ENCODE measurements around the gene CDC14B.

Gene CDC14B

DNA sequence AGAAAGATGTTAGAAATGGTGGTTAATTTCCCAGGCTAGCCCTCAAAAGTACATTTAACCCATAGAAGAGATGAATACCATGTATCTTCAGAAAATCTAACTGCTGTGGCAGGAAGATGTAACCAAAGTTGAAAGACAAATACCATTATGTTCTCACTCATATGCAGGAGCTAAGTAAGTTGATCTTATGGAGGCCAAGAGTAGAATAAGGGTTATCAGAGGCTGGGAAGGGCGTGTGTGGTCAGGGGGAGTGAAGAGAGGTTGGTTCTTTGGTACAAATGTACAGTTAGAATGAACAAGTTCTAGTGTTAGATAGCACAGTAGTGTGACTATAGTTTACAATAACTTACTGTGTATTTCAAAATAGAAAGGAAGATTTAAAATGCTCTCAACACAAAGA lies 61.7 kb downstream of the CDC14B start:
- in situ Hi-C loops (cut with MboI; ENCODE audit: low sequenced_read_pairs, unreplicated experiment), result no loop called here
- TF ChIP-seq, protein P1, sequence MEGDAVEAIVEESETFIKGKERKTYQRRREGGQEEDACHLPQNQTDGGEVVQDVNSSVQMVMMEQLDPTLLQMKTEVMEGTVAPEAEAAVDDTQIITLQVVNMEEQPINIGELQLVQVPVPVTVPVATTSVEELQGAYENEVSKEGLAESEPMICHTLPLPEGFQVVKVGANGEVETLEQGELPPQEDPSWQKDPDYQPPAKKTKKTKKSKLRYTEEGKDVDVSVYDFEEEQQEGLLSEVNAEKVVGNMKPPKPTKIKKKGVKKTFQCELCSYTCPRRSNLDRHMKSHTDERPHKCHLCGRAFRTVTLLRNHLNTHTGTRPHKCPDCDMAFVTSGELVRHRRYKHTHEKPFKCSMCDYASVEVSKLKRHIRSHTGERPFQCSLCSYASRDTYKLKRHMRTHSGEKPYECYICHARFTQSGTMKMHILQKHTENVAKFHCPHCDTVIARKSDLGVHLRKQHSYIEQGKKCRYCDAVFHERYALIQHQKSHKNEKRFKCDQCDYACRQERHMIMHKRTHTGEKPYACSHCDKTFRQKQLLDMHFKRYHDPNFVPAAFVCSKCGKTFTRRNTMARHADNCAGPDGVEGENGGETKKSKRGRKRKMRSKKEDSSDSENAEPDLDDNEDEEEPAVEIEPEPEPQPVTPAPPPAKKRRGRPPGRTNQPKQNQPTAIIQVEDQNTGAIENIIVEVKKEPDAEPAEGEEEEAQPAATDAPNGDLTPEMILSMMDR (IDR thresholded peaks at IDR 0.05; ENCODE audit: borderline replicate concordance, control extremely low read depth, extremely low read depth, insufficient read depth, missing control alignments), result no peak
- DNase-seq (ENCODE audit: low spot score), result no peak

DNA sequence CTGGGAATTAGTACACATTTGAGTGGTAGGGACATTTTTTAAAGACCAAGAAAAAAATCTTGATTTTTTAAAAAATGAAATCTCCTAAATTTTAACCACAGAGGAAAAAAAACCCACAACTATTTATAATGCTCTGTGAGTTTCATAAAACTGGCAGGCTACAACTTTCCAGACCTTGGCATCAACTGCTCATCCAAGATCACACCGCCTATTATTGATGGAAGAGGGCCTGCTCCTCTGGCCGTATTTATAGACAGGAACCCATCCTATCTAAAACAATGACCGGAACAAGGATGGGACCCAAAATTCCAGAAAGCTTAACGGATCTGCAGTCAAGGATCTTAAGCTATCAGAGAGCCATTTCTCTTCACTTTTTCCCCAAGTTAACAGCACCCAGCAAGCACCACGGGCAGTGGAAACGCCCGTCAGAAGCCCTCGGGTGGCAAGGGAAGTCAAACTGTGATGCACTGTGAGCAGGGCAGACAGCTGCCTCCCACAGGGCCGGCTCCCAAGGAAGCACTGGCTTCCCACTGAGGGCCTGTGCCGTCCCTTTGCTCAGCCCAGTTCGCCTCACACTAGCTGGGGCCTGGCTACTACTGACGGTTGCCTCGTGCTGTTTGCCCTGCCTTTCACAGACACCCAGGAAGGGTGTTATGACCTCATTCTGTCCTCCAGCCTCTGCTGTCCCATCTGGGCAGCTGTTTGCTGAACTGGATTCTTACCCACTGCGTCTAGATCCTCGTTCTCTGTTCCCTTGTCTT lies 62.8 kb downstream of the CDC14B start:
- no peak for DNase-seq (ENCODE audit: low spot score)
- TF ChIP-seq, protein P1 (IDR thresholded peaks at IDR 0.05; ENCODE audit: borderline replicate concordance, control extremely low read depth, extremely low read depth, insufficient read depth, missing control alignments), result no peak
- in situ Hi-C loops (cut with MboI; ENCODE audit: low sequenced_read_pairs, unreplicated experiment), result no loop called here

DNA sequence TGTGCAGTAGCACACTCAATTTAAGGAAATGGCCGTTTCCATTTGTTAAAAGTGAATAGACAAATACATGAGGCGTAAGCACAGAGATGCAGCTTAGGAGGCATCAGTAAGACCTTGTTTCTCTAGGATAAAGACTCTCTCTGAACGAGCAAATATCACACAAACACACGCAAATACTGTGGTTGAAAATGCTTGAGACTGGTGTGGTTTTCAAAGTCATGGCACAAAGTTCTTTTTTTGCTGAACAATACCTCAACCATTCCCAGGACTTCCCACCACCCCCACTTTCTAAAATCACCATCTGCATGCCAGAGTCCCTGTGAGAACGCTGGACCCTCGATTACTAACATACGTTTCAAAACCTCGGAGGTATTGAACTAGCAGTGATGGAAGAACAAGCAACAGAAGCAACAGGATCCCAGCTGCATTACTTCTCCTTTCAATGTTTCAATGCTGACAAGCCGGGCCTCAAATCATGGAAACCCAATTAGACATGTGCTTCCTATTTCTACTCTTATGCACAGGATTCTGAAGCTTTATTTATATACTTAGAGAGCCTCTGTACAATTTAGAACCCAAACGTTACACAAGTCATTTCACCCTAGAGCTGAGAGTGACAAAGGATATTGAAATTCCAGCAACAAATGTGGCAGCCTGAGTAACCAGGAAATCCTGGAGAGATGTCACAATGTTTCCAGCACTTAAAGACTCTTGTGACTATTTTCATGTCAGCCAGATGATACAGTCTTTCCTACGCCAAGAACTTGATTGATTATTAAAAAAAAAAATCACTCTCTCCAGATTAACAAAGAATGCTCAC lies 63.9 kb downstream of the CDC14B start:
- TF ChIP-seq, protein P1 (IDR thresholded peaks at IDR 0.05; ENCODE audit: borderline replicate concordance, control extremely low read depth, extremely low read depth, insufficient read depth, missing control alignments), result no peak

DNA sequence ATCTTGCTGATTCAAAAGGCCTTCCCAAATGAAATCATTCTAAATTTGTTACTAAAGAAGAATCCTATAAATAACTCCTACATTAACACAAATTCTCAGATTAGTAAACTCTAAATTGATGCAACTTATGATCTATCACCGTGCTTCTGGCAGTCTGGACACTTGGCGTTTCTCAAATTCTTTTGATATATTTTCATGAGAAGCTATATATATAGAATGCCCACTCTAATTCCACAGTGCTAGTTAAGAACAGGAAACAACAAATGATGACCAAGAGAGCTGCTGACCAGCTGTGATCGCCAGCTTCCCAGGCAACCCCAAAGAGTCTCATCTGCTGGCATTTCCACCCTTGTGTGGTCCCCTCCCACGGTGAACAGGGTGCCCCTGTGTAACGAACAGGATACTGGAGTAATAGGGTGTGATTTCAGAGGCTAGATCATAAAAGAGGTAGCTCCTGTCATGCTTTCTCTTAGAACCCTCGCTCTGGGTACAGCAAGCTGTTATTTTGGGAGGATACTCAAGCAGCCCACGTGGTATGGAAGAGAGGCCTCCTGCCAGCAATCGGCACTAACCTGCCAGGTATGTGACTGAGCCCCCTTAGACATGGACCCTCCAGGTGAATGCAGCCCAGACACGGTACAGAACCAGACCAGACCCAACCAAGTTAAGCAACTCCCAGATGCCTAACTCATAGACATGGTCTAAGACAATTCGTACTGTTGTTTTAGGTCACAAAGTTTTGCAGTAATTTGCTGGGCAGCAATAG lies 64.7 kb downstream of the CDC14B start:
- DNase-seq (ENCODE audit: low spot score), result no peak
- TF ChIP-seq, protein P1 (IDR thresholded peaks at IDR 0.05; ENCODE audit: borderline replicate concordance, control extremely low read depth, extremely low read depth, insufficient read depth, missing control alignments), result no peak
- in situ Hi-C loops (cut with MboI; ENCODE audit: low sequenced_read_pairs, unreplicated experiment), result no loop called here

More for the DNA sequence above, 63.9 kb downstream of the CDC14B start:
- in situ Hi-C loops (cut with MboI; ENCODE audit: low sequenced_read_pairs, unreplicated experiment), result no loop called here
- no peak for DNase-seq (ENCODE audit: low spot score)

DNA sequence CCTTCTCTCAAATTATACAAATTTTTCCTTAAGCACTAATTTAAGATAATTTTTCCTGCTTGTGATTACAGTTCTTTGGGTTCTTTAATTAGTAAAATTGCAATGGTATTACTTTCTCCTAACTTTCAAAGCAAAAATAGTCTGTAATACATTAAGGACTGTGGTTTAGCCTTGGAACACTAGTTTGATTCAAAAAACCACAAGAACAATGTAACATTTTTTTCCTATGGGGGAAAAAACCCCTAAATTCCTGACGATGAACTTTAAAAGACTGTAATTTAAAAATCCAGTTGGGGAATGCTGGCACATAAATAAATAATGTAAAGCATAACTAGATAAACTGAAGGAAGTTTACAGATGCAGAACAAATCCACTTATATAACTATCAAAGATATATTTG lies 65.3 kb downstream of the CDC14B start:
- in situ Hi-C loops (cut with MboI; ENCODE audit: low sequenced_read_pairs, unreplicated experiment), result no loop called here
- no peak for DNase-seq (ENCODE audit: low spot score)
- TF ChIP-seq, protein P1 (IDR thresholded peaks at IDR 0.05; ENCODE audit: borderline replicate concordance, control extremely low read depth, extremely low read depth, insufficient read depth, missing control alignments), result no peak

DNA sequence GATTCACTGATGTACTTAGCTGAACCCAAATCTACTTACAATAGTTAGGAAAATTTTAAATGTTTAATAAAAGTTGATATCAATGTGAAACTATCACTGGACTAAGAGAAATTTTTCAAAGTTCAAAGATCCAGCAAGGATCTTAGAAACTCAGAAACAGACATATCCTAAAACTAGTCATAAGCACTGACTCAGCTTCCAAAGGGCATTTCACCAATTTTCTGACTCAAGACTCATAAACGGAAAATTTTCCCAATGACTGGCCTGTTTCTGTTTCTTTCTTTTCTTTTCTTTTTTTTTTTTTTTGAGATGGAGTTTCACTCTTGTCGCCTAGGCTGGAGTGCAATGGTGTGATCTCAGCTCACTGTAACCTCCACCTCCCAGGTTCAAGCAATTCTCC lies 66.6 kb downstream of the CDC14B start:
- in situ Hi-C loops (cut with MboI; ENCODE audit: low sequenced_read_pairs, unreplicated experiment), result no loop called here
- DNase-seq (ENCODE audit: low spot score), result no peak
- TF ChIP-seq, protein P1 (IDR thresholded peaks at IDR 0.05; ENCODE audit: borderline replicate concordance, control extremely low read depth, extremely low read depth, insufficient read depth, missing control alignments), result no peak
